ENCODE measurements around the gene ELK4. TPM values are rescaled to one million over a fixed set of nuclear protein-coding genes. Genes with fewer than 3 reads are reported as not detected.

Gene ELK4, protein sequence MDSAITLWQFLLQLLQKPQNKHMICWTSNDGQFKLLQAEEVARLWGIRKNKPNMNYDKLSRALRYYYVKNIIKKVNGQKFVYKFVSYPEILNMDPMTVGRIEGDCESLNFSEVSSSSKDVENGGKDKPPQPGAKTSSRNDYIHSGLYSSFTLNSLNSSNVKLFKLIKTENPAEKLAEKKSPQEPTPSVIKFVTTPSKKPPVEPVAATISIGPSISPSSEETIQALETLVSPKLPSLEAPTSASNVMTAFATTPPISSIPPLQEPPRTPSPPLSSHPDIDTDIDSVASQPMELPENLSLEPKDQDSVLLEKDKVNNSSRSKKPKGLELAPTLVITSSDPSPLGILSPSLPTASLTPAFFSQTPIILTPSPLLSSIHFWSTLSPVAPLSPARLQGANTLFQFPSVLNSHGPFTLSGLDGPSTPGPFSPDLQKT
- 18.9 and 25.6 TPM in 2 replicates for total RNA-seq

DNA sequence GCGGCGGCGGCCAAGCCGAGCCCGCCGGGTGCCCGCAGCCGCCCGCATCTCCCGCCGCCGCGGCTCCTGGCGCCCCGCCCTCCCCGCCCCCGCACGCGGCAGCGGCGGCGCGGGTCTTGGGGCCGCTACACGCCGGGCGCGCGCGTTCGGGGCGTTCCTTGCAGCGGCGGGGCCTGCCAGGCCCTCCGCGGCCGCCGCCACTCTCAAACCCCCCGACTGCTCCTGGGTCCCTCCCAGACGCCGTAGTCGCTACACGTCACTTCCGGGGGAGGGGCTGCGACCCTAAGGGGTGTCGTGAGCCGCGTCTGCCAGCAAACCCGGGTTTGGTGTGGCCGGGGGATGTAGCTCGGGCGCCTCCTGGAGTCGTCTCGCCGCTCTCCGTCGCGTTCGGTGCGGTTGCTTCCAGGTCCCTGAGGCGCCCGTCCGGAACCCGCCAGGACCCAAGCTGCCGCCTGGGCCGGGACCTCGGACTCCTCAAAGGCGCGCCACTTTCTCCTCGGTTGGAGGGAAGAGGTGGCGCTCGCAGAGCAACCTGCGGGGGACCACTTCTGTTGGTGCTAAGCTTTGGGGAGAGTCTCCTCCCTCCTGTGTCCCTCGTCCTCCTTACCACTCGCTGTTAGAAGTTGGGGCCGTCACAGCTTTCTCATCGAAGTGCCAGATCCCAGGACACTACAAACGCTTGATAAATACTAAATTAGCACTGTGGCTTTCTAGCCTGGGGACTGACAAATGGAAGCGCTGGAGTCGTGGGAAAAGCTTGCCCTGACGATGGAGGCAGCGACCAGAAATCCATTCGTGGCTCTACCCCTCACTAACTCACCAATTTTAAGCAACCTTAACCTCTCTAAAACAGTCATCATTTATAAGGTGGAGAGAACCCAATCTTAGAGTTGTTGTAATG lies at the start of gene ELK4:
Gene ELK4 (minus strand): TSS at position 244 of the 901 bp plus-strand sequence. CDS start 8,129 bp downstream, outside the sequence.

DNA sequence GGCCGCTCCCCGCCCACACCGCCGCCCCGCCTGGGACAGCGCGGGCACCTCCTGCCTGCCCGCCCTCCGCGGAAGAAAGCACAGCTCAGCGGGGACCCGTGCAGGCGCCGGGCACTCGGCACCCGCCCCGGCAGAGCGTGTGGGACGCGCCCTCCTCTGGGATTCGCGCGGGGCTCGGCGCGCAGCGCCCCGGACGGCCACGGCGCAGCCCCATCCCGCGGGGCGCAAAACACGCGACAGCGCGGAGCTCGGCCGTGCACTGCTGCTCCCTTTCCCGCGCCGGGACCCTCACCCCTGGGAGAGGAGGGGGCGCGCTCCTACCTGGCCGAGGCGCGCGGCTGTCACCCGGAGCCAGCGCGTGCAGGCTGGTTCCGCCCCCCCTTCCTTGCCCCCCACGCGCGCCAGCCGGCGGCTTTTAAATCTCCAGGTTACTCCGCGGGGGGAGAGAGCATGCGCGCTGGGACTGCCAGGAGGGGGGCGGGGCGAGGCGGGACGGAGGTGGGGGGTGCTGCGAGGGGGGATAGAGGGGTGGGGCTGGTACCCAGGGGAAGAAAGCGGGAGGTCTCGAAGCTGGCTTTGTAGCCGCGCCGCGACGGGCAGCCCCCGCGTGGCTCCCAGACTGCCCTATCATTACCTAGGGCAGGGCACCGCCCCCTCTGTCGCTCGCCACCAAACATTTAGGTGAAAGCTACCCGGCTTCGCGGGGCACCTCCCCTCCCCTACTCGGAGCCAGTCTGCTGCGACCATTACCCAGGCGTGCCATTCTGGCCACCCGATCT lies 48.5 kb upstream of the ELK4 start, which contains the start of gene SLC45A3:
Gene SLC45A3 (minus strand): TSS at position 437 of the 779 bp plus-strand sequence. CDS start 15,853 bp downstream, outside the sequence.

Other genes with a start within 250 kb of the ELK4 start
- gene LEMD1, start 210.0 kb downstream of the ELK4 start, total RNA-seq: not detected in 2 replicates
- gene BLACAT1, start 176.0 kb downstream of the ELK4 start, total RNA-seq: 0.29 and 0.37 TPM in 2 replicates
- 2.9 and 4.6 TPM in 2 replicates for gene CDK18, start 127.3 kb downstream of the ELK4 start, total RNA-seq
- 3.2 and 5.5 TPM in 2 replicates for gene SLC45A3, start 48.5 kb upstream of the ELK4 start, total RNA-seq
- gene NUCKS1, start 118.2 kb upstream of the ELK4 start, total RNA-seq: 77.3 and 87.9 TPM in 2 replicates
- 26.5 and 27.6 TPM in 2 replicates for gene RAB29, start 143.5 kb upstream of the ELK4 start, total RNA-seq
- 20.7 and 23.2 TPM in 2 replicates for gene SLC41A1, start 181.2 kb upstream of the ELK4 start, total RNA-seq
- not detected in 2 replicates for gene PM20D1, start 218.1 kb upstream of the ELK4 start, total RNA-seq

All from cardiac ventricle fibroblast (primary cell).